NCI-H2081 (cell line): Measurements from ENCODE around the gene PLCL1.

Experiments
- DNase-seq, 2 experiments: peaks; one replicate each; lab custom pipeline; 2025; lab: John Stamatoyannopoulos, UW

The PLCL1 gene

GRCh38 chr2:197927994-197928393 is 123.6 kb downstream of the PLCL1 start:
- DNase-seq = no peak

- DNase-seq = no peak
Observed at GRCh38 chr2:197929008-197929885, 124.9 kb downstream of the PLCL1 start.

GRCh38 chr2:197929886-197930227 is 125.5 kb downstream of the PLCL1 start:
- DNase-seq = no peak

- DNase-seq = no peak
Observed at GRCh38 chr2:197930570-197931278, 126.3 kb downstream of the PLCL1 start.

GRCh38 chr2:197931661-197932312 is 127.4 kb downstream of the PLCL1 start:
- DNase-seq = no peak

GRCh38 chr2:197932374-197932773 is 128.0 kb downstream of the PLCL1 start:
- no peak for DNase-seq

- DNase-seq = no peak
Observed at GRCh38 chr2:197934261-197934933, 130.0 kb downstream of the PLCL1 start.

GRCh38 chr2:197934934-197935289 is 130.5 kb downstream of the PLCL1 start:
- no peak for DNase-seq

- no peak for DNase-seq
Observed at GRCh38 chr2:197937814-197938213, 133.4 kb downstream of the PLCL1 start.

GRCh38 chr2:197938555-197938954 is 134.2 kb downstream of the PLCL1 start:
- DNase-seq = no peak

- DNase-seq = no peak
Observed at GRCh38 chr2:197939787-197940186, 135.4 kb downstream of the PLCL1 start.

- DNase-seq = no peak
Observed at GRCh38 chr2:197940382-197940781, 136.0 kb downstream of the PLCL1 start.

GRCh38 chr2:197941715-197942114 is 137.3 kb downstream of the PLCL1 start:
- no peak for DNase-seq

GRCh38 chr2:197943731-197944130 is 139.3 kb downstream of the PLCL1 start:
- DNase-seq = no peak

- DNase-seq = no peak
Observed at GRCh38 chr2:197944416-197945096, 140.2 kb downstream of the PLCL1 start.

- DNase-seq = peak; percentile 34 to 64
Observed at GRCh38 chr2:197946562-197946961, 142.2 kb downstream of the PLCL1 start.

GRCh38 chr2:197947219-197947757 is 142.9 kb downstream of the PLCL1 start:
- no peak for DNase-seq

GRCh38 chr2:197949224-197949623 is 144.8 kb downstream of the PLCL1 start:
- no peak for DNase-seq

GRCh38 chr2:197950006-197950405 is 145.6 kb downstream of the PLCL1 start:
- DNase-seq = no peak

GRCh38 chr2:197950724-197951123 is 146.3 kb downstream of the PLCL1 start:
- no peak for DNase-seq

- DNase-seq = no peak
Observed at GRCh38 chr2:197952540-197953202, 148.3 kb downstream of the PLCL1 start.
